GM21423 (cell line): ENCODE measurements around the gene FLAD1.

Experiments used
- ATAC-seq: cut with Tn5 transposase; IDR thresholded peaks from one replicate; pipeline ENCODE4 v1.9.1; 2021; ENCODE audit warnings: mild to moderate bottlenecking, moderate library complexity; ENCODE audit not compliant: unreplicated experiment

The FLAD1 gene

DNA sequence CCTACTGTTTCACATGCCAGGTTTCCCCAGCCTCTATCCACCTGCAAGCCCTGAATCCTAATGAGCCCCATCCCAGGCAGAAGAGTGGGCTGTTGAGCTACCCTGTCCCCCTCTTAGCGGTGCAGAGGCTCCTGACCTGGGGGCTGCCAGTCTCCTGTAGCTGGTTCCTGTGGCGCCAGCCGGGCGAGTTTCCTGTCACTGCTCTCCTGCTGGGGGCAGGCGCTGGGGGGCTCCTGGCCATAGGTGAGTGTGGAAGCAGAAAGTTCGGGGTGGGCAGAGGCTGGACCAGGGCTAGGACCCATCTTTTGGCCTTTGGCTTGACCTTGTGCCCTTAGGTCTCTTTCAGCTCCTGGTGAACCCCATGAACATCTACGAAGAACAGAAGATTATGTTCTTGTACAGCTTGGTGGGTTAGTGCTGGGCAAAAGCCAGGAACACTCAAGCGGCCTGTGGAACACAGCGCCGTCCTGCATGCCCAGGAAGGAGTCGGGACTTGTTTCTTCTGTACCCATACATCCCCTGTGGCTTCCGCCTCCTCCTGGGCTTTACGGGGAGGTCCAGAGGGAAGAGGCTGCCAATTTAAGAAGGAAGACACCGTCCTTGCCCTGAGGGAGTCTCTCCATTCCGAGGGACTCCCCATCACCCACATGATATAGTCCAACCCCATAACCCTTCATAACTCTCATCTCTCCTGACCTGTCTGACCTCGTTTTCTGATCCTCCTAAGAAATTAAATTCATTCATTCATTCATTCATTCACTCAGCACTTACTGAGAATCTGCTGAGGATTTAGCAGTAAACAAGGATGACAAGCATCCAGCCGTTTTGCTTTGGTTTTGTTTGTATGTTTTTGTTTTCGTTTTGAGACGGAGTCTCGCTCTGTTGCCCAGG is 51.4 kb downstream of the FLAD1 start:
- ATAC-seq = no peak

GRCh38 chr1:155035936-155036335 is 52.8 kb downstream of the FLAD1 start:
- no peak for ATAC-seq

DNA sequence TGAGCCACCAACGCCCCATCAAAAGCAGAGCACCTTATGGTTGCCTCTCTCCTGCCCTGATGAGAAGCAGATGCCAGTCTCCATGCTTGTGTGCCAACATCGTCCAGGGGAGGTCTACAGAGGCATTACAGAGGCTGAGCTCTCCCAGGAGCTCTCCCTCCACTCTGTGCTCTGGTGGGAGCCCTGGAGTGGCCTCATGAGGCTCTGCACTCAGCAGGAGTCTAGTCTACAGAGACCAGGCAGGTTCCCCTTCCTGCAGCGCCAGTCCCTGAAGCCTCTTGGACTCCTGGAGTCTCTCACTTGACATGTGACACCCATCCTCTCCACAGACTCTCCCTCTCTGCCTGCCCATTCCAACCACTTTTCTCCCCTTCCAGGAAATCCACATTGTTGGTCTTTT is 53.9 kb downstream of the FLAD1 start:
- no peak for ATAC-seq

DNA sequence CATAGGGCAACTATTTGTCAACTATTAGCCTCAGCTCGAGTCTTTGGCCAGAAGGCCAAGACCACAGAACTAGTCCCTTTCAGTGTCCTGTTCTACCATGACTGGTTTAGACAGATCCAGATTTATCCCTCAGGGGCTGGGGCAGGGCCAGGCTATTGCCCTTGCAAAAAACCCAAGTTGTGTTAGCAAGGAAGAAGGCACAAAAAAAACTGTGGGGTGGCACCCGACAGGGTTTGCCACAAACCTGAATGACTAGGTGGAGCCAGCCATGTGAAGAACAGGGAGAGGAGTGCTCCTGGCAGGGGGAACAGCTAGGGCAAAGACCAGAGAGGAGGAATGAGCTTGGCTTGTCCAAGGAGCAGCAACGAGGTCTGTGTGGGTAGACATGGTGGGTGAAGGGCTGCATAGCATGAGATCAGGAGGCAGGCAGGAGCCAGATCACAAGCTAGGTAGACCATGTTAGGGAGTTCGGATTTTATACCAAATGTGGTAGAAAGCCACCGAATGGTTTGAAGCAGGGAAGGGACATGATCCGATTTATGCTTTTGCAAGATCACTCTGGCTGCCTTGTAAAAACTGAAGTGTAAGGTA is 54.8 kb downstream of the FLAD1 start:
- no peak for ATAC-seq

DNA sequence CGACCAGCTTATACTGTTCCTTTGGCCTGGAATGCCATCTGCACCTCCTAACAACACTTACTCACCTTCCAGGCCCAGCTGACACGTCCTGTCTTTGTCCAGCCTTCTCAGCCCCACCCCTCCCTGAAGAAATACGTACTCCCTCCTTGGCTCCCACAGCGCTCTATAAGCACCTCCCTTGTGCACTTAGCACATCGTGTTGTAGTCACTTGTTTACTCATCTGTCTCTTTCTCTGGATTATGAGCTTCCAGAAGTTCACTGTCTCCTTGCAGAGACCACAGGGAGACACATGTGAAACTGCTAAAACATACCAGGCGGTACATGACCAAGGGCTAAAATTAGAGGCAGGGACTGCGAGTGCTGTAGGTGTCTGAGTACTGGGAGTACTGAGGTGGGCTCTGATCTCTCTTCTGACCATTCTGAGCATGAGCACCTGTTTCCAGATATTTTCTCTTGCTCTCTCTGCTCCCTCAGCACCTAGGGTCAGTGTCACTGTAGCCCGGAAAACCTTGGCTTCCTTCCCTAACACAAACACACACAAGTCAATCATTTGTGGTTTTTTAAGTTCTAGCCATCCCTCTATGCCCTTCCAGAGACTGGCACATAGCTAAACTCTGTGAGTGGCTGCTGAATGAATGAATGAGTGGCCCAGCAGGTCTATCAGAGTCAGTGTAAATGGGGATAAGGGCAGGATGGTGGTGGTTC is 55.6 kb downstream of the FLAD1 start:
- no peak for ATAC-seq

- no peak for ATAC-seq
Observed at GRCh38 chr1:155039308-155039669, 56.1 kb downstream of the FLAD1 start.

- ATAC-seq = no peak
Observed at GRCh38 chr1:155040358-155041093, 57.4 kb downstream of the FLAD1 start.
